Renal cortical epithelial cell (primary cell): ENCODE results near the gene TRIM40. TPM values are rescaled to one million over a fixed set of nuclear protein-coding genes. Genes with fewer than 3 reads are reported as not detected.
A peak's percentile ranks its signal among the peaks of the same experiment; 100 is the strongest.

ENCODE experiments used
- DNase-seq: peaks from one replicate; pipeline ENCODE4 v3.0.0-alpha.2; 2011; ENCODE audit warnings: low read depth
- total RNA-seq: library from RNA; depleted of rRNA; stranded (reverse); fragments of >200 nt; gene quantifications from 2 replicates; pipeline ENCODE4 v1.2.3, GENCODE V29; 2014

Gene TRIM40, protein sequence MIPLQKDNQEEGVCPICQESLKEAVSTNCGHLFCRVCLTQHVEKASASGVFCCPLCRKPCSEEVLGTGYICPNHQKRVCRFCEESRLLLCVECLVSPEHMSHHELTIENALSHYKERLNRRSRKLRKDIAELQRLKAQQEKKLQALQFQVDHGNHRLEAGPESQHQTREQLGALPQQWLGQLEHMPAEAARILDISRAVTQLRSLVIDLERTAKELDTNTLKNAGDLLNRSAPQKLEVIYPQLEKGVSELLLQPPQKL
- total RNA-seq, result not detected in 2 replicates

DNA sequence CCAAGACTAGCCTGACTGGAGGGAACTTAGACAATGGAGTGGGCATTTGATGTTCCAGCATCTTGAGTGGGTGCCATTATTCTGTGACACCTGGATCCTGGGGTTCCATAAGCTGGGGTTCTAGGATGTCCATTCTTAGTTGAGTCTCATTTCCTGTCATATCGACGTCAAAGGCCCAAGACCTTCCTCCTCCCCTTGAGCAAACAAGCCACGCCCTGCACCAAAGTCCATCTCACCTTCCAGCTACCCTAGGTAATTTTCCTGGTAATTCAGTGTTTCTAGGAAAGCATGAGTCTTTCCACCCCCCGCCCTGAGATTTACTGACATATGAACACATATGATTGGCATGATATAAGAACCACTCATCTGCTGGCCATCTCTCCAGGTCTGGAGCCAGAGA, at the start of gene TRIM40:
Gene TRIM40, plus strand, starts transcription at position 384 of the 400 bp plus-strand sequence. CDS start 897 bp downstream, outside the sequence.
- no peak for DNase-seq

DNA sequence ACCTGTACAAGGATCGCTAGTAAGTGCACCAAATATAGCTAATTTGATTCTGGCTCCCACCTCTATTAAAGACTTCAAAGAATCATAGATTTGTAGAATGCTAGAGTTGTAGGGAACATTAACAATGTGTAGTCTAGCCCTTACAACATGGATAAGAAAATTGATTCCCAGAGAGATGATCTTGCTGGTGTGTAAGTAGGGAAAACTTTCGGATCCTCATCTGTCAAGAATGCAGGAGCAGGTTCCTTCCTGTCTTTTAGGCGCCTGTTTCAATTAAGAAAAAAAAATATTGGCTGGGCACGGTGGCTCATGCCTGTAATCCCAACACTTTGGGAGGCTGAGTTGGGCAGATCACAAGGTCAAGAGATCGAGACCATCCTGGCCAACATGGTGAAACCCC, 48.1 kb upstream of the TRIM40 start:
- DNase-seq, result no peak

DNA sequence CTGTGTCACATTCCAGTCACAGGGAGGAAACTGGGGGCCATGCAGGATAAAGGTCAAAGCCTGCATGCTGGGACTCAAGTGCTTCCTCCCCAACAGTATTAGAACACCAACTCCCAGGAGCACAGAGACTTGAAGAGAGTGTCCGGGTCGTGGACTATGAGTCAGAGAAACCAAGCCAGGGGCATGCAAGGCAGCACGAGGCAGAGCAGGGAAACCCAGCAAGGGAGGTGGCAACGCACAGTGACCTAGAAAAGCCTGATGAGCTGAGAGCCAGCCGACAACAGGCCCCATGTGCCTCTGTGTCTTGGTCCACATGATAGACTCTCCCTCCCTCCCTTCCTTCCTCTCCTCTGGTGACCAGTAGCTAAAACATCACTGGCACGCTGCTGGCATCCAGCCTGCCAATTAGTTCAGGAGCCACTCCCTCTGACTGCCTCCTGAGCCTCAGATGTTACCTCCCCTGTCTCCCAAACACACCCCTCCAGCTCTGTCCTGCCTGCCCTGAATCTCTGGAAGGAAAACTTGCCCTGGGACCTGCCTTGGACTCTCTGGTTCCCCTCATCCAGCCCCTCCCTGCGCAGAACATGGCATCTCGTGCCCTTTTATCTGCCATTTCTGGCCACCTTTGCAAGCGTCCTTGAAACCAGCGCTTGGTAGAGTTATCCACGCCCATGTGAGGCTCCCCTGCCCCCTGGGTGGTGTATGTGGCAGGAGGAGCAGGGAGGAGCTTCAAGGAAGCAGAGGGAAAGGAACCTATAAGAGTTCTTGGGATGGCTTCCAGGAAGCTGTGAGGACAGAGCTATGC, 44.2 kb upstream of the TRIM40 start:
- DNase-seq, result peak; percentile 72

DNA sequence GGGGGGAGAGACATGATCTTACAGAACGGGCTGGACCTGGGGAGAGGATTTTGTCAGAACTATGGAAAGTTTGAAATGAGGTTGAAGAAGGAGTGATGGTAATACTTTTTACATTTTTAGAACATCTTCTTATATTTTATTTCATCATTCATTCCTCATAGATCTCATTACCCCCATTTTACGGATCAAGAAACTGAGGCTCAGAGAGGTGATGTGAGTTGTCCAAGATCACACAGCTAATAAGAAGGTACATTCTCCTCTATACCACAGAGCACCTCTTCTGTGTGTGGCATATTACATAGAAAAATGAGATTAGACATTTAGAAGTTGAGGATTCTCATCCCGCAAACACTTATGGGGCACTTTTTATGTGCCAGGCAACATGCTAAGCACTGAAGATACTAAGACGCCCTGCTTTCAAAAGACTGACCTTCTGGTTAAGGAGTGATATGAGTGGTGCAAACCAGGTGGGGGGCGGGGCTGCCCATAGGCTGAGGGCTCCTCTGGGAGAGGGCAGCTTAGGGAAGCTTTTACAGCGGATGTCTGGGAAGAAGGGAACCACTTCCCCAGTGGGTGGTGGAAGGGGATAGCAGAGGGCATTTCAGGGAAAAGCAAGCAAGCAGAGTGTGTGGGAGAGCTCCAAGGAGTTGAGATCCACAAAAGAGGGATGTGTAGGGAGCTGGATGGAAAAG, 42.9 kb upstream of the TRIM40 start:
- no peak for DNase-seq

DNA sequence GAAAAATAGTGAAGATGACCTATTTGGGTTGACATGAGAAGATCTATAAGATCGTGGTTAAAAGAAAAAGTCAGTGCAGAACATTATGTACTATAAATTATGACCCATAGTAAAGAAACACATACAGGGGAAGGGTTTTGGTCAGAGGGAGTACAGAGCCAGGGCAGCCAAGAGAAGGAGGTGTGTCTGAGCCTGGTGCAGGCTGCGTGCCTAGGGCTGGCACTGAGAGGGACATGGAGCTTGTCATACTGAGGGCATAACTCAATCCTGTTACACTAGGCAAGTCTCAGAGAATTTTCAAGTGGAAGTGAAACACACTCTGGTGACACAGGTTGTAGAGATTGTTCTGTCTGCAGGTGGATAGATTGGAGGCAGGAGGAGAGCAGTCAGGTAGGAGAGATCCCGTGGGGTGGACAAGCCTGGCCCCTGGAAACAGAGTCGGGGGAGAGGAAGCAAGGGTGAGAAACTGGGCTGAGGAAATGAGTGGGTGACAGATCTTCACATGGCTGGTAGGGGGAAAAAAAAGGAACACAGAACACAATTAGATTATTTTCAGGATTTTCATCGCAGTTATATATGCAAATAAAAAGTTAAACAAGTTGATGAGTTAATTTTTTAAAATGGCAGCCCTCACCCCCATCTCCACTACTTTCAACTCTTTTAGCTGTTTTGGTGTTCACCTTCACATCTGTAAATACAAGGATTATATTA, 41.8 kb upstream of the TRIM40 start:
- DNase-seq, result no peak

DNA sequence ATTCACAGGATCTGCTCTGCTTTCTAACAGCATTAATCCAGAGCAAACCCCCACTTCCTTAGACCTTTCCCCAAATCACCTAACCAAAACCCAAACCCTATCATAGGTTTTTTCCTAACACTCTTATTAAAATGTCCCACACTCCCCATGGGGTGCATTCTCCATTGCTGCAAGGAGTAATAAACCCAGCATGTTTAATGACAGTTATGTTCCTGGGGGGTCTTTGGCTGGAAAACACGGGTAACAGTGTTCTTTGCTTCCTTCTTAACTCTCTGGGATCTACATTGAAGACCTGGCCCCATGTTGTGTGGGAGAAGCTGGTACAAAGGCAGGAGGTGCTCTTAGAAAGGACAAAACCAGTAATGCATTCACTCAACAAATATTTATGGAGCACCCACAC, 39.1 kb upstream of the TRIM40 start:
- DNase-seq, result no peak

DNA sequence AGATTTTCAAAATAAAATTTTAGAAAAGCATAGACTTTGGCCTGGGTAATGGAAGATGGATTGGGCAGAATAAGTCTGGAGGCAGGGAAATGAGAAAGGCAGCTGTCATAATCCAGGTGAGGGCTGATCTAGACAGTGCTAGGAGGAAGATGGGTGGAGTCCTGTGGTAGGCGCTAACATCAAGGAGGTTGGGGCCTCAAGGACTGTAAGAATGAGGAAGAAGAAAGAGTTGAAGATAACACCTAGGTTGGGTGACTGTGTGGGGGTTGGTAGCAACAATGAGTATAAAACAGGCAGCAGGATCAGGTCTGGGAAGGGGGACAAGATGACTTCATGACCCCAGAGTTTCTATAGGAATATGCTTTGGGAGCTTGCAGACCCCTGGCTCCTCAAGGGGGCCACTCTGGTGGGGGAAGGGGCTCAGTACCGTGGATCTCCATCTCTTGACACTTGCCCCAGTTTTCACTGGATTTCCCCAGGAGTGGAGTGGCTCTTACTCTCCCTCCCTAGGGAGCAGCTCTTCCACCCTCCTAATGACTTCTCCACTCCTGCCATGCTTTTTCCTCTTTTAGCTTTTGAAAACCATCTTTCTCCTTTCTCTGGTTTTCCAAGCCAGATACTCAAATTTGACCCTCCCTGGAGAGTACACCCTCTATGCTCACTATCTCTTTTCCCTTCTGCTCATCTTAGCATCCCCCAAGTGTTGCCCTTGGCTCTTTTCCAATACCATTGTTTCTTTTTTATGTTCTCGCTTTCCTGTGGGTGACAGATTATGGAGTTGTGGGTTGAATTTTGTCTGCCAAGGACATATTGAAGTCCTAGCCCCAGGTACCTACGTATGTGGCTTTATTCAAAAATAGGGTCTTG, 37.8 kb upstream of the TRIM40 start:
- DNase-seq, result no peak

DNA sequence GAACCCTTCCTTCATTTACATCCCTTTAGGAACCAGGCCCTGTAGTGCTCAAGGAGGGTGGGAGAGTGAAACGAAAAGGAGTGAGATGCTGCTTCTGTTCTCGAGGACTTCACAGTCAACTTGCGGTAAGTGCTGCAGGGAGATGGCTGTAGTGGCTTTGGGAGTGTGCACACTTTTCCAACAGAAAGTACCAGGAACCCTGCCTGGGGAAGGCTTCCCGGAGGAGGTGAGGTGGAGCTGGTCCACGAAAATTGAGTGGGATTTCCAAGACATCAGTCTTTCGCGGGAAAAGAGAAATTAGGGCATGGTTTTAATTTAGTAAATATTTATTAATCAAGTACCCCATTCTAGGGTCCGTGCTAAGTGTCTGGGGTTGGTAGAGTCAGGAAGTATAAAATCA, 35.8 kb upstream of the TRIM40 start:
- no peak for DNase-seq

DNA sequence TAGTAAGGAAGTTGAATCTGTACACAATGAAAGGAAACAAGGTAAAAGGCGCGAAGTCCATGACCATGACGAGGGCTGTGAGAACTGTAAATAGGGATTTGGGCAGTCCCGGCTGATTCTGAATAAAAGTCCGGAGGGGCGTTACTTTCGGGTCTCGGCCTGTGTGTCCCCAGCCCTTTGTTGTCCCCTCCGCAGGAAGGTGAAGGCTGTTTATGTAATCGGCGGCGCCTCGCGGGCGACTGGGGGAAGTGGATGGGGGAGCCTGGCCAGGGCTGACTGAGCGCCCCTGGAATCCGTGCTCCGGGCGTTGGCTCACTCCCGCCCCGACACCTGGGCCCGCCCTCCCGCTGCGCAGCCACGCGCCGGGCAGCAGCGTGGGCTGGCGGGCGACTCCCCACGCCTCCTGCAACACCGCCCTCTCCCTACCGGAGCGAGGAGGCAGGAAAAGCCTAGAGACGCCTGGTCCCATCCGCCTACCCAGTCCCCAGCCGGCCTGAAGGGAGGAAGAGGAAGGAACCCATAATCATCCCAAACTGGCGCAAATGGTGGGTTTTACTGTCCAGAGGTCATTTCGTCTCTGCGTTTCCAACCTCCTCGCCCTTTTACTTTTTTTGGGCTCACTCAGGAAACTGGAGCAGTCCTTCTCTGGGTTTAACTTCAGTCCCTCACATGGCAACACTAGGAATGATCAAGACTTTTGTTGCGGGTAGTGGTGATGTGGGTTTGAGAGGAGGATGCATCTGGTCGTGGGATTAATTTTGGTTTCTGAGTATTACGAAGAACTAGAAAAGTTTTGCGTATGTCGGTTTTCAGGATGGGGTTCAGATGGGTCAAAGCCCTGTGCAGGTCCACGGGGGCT, 35.1 kb upstream of the TRIM40 start:
- no peak for DNase-seq

DNA sequence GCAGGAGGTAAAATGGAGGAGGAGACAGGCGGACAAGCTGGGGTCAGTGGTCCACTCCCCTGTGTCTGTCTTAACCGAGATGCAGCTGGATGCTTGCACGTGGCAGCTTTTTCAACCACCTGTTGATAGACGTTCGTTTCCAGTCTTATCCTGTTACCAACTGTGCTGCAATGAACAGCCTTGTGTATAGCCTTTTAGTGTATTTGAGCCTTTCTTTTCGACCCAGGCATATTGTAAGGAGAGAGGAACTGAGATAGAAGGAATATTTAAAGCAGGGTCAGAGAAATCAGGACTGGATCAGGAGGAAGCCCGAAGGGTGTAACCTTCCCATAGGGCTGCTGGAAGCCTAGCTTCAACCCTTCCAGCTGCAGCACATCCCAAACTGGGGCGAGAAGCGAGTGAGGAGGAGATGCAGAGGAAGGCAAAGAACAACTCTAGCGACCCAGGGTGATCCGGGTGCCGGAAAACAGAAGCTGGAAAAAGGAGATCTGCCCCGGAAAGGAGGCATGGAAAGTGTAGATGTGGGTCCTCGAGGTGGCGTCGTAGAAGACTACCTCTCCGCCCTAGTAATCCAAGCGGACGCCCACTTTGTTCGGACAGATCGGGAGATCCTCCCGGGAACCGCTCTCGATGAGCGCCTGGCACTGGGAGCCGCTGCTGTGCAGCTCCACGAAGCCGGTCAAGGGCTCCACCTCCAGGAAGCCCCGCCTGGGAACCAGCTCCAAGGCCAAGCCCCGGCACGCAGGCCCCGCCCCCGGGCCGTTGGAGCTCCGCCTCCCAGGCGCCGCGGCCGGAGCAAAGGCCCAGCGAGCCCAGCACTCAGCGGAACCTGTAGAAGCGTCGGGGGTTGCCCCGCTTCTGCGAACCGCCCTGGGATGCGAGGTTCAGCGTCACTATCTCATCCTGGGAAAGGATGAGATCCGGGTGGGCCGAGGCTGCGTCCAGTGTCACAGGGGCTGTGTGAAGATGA, 34.2 kb upstream of the TRIM40 start:
- peak; percentile 74 for DNase-seq

DNA sequence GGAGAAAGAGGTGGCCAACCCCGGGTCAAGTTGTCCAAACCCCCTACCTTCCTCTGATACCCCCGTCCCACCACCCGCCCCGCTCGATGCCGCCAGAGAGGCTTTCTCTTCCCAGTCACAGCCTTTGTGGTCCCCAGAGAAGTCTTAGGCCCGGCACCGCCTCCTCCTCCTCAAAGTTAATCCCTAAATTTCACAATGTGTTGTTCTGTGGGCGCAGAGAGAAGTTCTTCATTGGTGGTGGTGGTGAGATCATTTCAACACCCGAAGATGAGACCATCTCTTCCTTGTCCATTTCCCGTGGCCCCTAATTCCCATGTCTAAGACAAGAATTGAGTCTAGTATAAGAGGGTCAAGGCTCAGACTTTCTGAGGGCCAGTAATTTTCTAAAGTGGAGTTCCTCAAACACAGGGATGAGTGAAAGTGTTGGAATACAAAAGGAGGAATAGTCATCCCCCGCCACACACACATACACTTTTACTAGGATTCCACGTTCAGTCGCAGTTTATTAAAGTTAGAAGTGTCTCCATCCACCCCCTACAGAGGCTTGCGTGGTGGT, 33.4 kb upstream of the TRIM40 start:
- peak; percentile 31 for DNase-seq

DNA sequence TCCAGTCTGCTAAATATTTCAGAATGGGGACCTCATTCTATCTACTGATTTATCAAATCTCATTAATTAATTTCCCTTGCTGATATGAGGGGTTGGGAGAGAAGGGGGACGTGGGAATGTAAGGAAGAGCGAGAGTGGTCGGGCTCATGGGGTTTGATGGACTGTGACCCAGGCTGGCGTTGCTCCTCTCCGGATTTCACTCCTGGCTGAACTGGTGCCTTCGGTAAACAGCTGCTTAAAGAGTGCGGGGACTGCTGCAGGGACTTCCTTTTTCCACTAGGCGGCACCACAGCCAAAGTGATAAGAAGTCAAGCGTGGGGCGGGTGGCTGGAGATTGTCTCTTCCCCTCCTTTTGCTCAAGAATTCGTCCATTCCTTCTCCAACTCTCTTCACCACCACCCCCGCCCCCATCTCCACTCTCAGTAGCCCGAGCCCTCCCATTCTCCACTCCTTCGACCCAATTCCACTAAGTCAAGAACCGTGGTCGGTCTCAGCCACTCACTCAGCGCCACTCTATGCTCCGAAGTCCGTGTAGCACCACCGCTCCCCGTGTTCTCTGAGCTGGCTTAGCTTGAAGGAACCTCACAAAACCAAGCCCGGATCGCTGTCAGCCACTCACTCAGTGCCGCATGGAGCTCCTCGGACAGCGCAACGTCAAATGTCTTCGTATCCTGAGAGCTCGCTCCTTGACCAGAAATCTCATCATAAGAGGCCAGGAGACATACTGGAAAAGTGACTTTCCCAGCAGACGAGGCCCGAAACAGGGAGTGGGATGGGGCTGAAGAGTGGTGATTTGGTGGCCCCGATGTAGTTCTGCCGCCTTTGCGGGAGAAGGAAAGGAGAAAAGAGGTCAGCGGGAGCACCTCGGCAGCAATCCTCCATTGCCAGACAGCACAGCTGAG, 32.7 kb upstream of the TRIM40 start:
- DNase-seq, result peak; percentile 75

DNA sequence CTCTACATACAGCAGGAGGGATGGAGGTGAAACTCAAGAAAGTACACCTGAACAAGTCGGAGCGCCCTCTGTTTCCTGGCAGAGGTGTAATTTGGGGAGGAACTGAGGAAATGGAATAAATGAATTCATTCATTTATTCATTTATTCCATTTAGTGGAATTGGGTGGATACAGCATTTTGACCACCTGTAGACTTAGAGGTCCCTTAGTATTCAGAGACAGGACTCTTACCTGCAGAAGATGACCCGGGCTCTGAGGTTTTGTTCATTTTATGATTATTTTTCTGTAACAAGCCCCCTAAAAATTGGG, 32.1 kb upstream of the TRIM40 start:
- no peak for DNase-seq

DNA sequence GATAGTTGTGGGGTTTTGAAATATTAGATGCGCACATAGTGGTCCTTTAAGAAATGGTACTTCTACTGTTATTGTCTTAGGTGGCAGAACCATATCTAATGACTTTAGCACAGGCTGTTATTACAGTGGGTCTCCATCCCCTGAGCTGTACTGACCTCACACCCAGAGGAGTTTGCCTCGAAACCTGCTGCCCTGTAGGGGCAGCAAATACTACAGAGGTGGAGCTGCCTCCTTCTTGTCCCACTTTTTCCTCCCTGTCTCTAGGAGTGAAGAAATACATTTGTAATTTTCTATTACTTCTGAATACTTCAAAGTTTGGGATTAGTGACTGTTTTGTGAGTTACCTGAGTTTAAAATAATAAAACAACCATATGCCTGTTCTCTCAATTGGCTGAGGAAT, 31.3 kb upstream of the TRIM40 start:
- DNase-seq, result no peak

DNA sequence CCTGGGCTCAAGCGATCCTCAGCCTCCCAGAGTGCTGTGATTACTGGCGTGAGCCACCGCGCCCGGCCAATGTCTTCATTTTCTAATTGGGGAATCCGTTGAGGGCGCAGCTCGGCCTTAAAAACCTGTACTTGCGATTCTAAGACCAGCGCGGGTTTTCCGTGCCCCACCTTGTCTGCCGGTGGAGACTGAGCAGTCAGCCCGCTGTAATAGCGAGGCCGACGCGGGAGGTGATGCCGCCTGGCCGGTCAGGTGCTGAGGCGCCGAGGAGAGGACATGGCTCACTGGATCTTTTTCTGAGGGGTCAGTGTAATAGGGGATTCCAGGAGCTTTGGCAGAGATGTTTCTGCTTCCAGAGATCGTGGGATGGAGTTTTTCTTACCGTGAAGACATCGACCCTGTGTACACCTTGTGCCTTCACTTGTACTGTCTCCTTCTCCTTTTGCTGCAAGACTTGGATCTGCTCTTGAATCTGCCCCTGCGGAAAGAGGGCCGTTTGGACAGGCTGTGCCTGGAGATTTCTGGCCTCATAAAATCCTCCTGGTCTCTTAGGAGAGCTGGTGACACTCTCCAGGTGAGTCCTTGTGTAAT, 24.6 kb upstream of the TRIM40 start:
- no peak for DNase-seq

DNA sequence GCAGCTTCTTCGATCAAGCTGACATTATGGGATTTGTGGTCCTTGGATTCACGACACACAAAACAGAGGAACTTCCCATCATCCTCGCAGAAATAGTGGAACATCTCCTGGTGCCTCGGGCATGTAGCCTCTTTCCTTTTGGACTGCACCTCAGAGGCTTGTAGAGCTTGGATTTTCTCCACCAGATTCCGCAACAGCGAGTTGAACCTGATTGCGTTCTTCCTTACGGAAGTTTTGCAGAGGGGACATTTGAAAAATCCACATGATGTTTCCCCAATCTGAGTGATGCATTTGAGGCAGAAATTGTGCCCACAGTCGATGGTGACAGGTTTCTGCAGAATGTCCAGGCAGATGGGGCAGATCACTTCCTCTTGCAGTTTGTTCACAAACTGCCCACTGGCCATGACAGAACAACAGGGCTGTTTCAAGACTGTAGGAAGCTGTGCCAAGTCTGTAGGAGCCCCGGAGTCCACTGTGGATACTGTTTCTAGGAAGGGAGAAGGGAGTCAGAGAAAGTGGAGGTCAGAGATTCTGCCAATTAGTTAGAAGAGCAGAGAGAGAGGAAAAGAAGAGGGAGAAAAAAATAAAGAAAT, 23.4 kb upstream of the TRIM40 start:
- no peak for DNase-seq
